H1 (cell line): ENCODE data around the gene PRG3. TPM values are rescaled to one million over a fixed set of nuclear protein-coding genes. Genes with fewer than 3 reads are reported as not detected.

Experiments used
- CTCF ChIA-PET: fragments of 300-600 bp; sonication (Branson Sonifier 250); formaldehyde crosslinking; loops from one replicate; lab custom pipeline; 2021; ENCODE audit not compliant: partially characterized antibody; lab: Charles Lee
- POLR2A ChIA-PET: fragments of 300-600 bp; sonication (Branson Sonifier 250); formaldehyde crosslinking; loops from one replicate; lab custom pipeline; 2021; ENCODE audit warnings: inconsistent platforms; ENCODE audit not compliant: partially characterized antibody; lab: Charles Lee
- DNase-seq, 2 experiments: peaks; one replicate each; pipeline versions ENCODE4 v3.0.0 to v3.0.0-alpha.2; 2010 to 2022; ENCODE audit warnings: low spot score in 2 of 2, low read depth in 1 of 2, mixed read lengths in 1 of 2
- FAIRE-seq: peaks from 2 replicates; lab custom pipeline; 2011; peaks lifted over from hg19 to GRCh38; lab: Jason Lieb, UNC
- H2AFZ ChIP-seq: 2 replicates; pipeline ENCODE4 v1.8.1; 2012; ENCODE audit warnings: low read length, inconsistent platforms
- H2AK5ac ChIP-seq: 2 replicates; pipeline ENCODE4 v1.6.1; 2013; ENCODE audit warnings: low read depth, low read length
- H2BK120ac ChIP-seq: replicated peaks from 2 replicates; pipeline ENCODE3; 2013; ENCODE audit warnings: low read depth, low read length, inconsistent platforms
- H2BK12ac ChIP-seq: 2 replicates; pipeline ENCODE4 v1.6.1; 2013; ENCODE audit warnings: low read depth, low read length
- H2BK15ac ChIP-seq: 2 replicates; pipeline ENCODE4 v1.6.1; 2013; ENCODE audit warnings: low read length
- H2BK20ac ChIP-seq: 2 replicates; pipeline ENCODE4 v1.6.1; 2013; ENCODE audit warnings: low read length
- H2BK5ac ChIP-seq: 2 replicates; pipeline ENCODE4 v1.6.1; 2013; ENCODE audit warnings: low read depth, low read length
- H3K14ac ChIP-seq: 2 replicates; pipeline ENCODE4 v1.6.1; 2013; ENCODE audit warnings: inconsistent platforms; ENCODE audit not compliant: insufficient read length
- H3K18ac ChIP-seq: 2 replicates; pipeline ENCODE4 v1.6.1; 2013; ENCODE audit warnings: low read length; ENCODE audit errors: extremely low read depth
- H3K23ac ChIP-seq: 2 replicates; pipeline ENCODE4 v1.6.1; 2013; ENCODE audit warnings: inconsistent platforms; ENCODE audit not compliant: insufficient read length
- H3K23me2 ChIP-seq: 2 replicates; pipeline ENCODE4 v1.6.1; 2013; ENCODE audit warnings: low read depth, low read length
- H3K27ac ChIP-seq: 2 replicates; pipeline ENCODE4 v1.6.1; 2011; ENCODE audit warnings: low read depth, low read length, inconsistent platforms
- H3K27me3 ChIP-seq, 4 experiments: replicated peaks in 1 of 4; 1 replicate in 1 of 4; 2 replicates in 3 of 4; pipeline versions ENCODE4 v1.6.1 to v1.8.1; 2011 to 2013; ENCODE audit warnings: low read length in 3 of 4, mild to moderate bottlenecking in 3 of 4, inconsistent platforms in 2 of 4, mixed read lengths in 2 of 4, moderate library complexity in 1 of 4; ENCODE audit not compliant: control insufficient read depth in 3 of 4, insufficient read depth in 3 of 4; ENCODE audit errors: extremely low read depth in 1 of 4
- H3K36me3 ChIP-seq, 4 experiments: 2 replicates each; pipeline versions ENCODE4 v1.6.1 to v1.8.1; 2011 to 2013; ENCODE audit warnings: mild to moderate bottlenecking in 4 of 4, low read length in 3 of 4, moderate library complexity in 2 of 4, control low read depth in 1 of 4, inconsistent platforms in 1 of 4; ENCODE audit not compliant: insufficient read depth in 4 of 4, control insufficient read depth in 2 of 4
- H3K4ac ChIP-seq: replicated peaks from 2 replicates; pipeline ENCODE3; 2013; ENCODE audit warnings: low read length, low read depth, mixed read lengths, inconsistent platforms; ENCODE audit not compliant: insufficient read length
- H3K4me1 ChIP-seq, 4 experiments: replicated peaks in 1 of 4; 1 replicate in 1 of 4; 2 replicates in 3 of 4; pipeline versions ENCODE4 v1.6.1 to v1.8.1; 2011 to 2013; ENCODE audit warnings: low read length in 3 of 4, inconsistent platforms in 2 of 4, mixed read lengths in 1 of 4; ENCODE audit not compliant: insufficient read depth in 4 of 4, control insufficient read depth in 3 of 4
- H3K4me2 ChIP-seq, 2 experiments: 2 replicates each; pipeline versions ENCODE4 v1.6.1 to v1.8.1; 2011 to 2013; ENCODE audit warnings: low read depth in 2 of 2, low read length in 2 of 2, control low read depth in 1 of 2, inconsistent platforms in 1 of 2, mild to moderate bottlenecking in 1 of 2; ENCODE audit not compliant: insufficient read depth in 1 of 2
- H3K4me3 ChIP-seq, 4 experiments: fragments of 200-600, 300-600 bp in 1 of 4; sonication (generic), shearing (Covaris generic), sonication (Bioruptor Twin) in 1 of 4; 2 replicates each; pipeline versions ENCODE4 v1.5.1 to v1.8.1; 2011 to 2016; ENCODE audit warnings: low read length in 4 of 4, low read depth in 3 of 4, control low read depth in 2 of 4, inconsistent platforms in 2 of 4, mild to moderate bottlenecking in 2 of 4, mixed read lengths in 1 of 4, moderate library complexity in 1 of 4; ENCODE audit not compliant: insufficient read depth in 2 of 4; ENCODE audit errors: extremely low read depth in 1 of 4
- H3K56ac ChIP-seq: replicated peaks from 2 replicates; pipeline ENCODE3; 2013; ENCODE audit warnings: low read depth, mild to moderate bottlenecking, mixed read lengths, low read length, inconsistent platforms; ENCODE audit not compliant: insufficient read length
- H3K79me1 ChIP-seq: 2 replicates; pipeline ENCODE4 v1.6.1; 2013; ENCODE audit warnings: low read depth, low read length, control low read depth
- H3K79me2 ChIP-seq, 2 experiments: 2 replicates each; pipeline versions ENCODE4 v1.6.1 to v1.8.1; 2012 to 2013; ENCODE audit warnings: low read length in 2 of 2, mild to moderate bottlenecking in 2 of 2, inconsistent platforms in 1 of 2; ENCODE audit not compliant: insufficient read depth in 2 of 2, control insufficient read depth in 1 of 2
- H3K9ac ChIP-seq, 4 experiments: replicated peaks in 1 of 4; 1 replicate in 1 of 4; 2 replicates in 3 of 4; pipeline versions ENCODE4 v1.6.1 to v1.8.1; 2011 to 2013; ENCODE audit warnings: low read depth in 3 of 4, low read length in 3 of 4, control low read depth in 2 of 4, mild to moderate bottlenecking in 2 of 4, moderate library complexity in 2 of 4, inconsistent platforms in 1 of 4; ENCODE audit errors: extremely low read depth in 1 of 4
- H3K9me3 ChIP-seq, 2 experiments: 2 replicates each; pipeline versions ENCODE4 v1.6.1 to v1.8.1; 2012 to 2013; ENCODE audit warnings: mild to moderate bottlenecking in 2 of 2, moderate library complexity in 2 of 2, control low read depth in 1 of 2, inconsistent platforms in 1 of 2, low read depth in 1 of 2, low read length in 1 of 2, mixed read lengths in 1 of 2; ENCODE audit not compliant: insufficient read depth in 2 of 2
- H4K20me1 ChIP-seq, 2 experiments: replicated peaks in 1 of 2; 2 replicates each; pipeline versions ENCODE3 to v1.8.1; 2011 to 2013; ENCODE audit warnings: inconsistent platforms in 2 of 2, low read length in 2 of 2, mild to moderate bottlenecking in 1 of 2; ENCODE audit not compliant: insufficient read depth in 2 of 2, control insufficient read depth in 1 of 2
- H4K5ac ChIP-seq: 2 replicates; pipeline ENCODE4 v1.6.1; 2013; ENCODE audit warnings: low read length, low read depth, mixed read lengths, inconsistent platforms; ENCODE audit not compliant: insufficient read length
- H4K8ac ChIP-seq: 2 replicates; pipeline ENCODE4 v1.8.0; 2013; ENCODE audit warnings: mild to moderate bottlenecking, moderate library complexity, low read length, inconsistent platforms; ENCODE audit not compliant: insufficient read depth; ENCODE audit errors: extremely low read depth
- H4K91ac ChIP-seq: replicated peaks from 2 replicates; pipeline ENCODE3; 2013; ENCODE audit warnings: low read length, mixed read lengths, inconsistent platforms; ENCODE audit not compliant: insufficient read length
- BACH1 ChIP-seq: IDR thresholded peaks from 2 replicates; pipeline ENCODE4 v1.6.1; 2012; ENCODE audit warnings: low read length, improper control_type of control experiment
- CTBP2 ChIP-seq: IDR thresholded peaks from 2 replicates; pipeline ENCODE4 v1.7.0; 2011; ENCODE audit warnings: borderline replicate concordance, mild to moderate bottlenecking, moderate library complexity, mixed read lengths, low read length; ENCODE audit not compliant: insufficient read depth, insufficient read length
- POLR2A ChIP-seq, 2 experiments: IDR thresholded peaks; 1 replicate in 1 of 2; 2 replicates in 1 of 2; pipeline ENCODE4 v1.6.1; 2011; ENCODE audit warnings: low read depth in 2 of 2, low read length in 2 of 2, mild to moderate bottlenecking in 2 of 2; ENCODE audit errors: control extremely low read depth in 1 of 2
- SP2 ChIP-seq: IDR thresholded peaks from 2 replicates; pipeline ENCODE4 v1.6.1; 2012; ENCODE audit warnings: mild to moderate bottlenecking, low read length, inconsistent platforms
- TAF1 ChIP-seq: IDR thresholded peaks from 2 replicates; pipeline ENCODE4 v1.6.1; 2011; ENCODE audit warnings: mild to moderate bottlenecking, low read depth, low read length
- TEAD4 ChIP-seq: IDR thresholded peaks from 2 replicates; pipeline ENCODE4 v1.6.1; 2012; ENCODE audit warnings: low read depth, low read length, inconsistent platforms, mixed read lengths
- ZNF274 ChIP-seq: IDR thresholded peaks from 2 replicates; pipeline ENCODE4 v1.7.0; 2012; ENCODE audit warnings: low read length, borderline replicate concordance; ENCODE audit errors: extremely low read depth
- WGBS, 2 experiments: shearing (Covaris generic) in 1 of 2; methylation state at CpG; one replicate each; pipeline versions ENCODE4 v1.1.6 to v1.1.7; 2013 to 2015; ENCODE audit warnings: low lambda C conversion rate in 2 of 2, mixed read lengths in 2 of 2, inconsistent platforms in 1 of 2, low coverage in 1 of 2, missing lambda C conversion rate in 1 of 2; ENCODE audit not compliant: insufficient replicate concordance in 2 of 2, insufficient coverage in 1 of 2, insufficient read length in 1 of 2; ENCODE audit errors: extremely low coverage in 1 of 2, missing lambda C conversion rate in 1 of 2; 5-methylcytosine and 5-hydroxymethylcytosine counted together
- polyA plus RNA-seq, 7 experiments: library from polyadenylated mRNA; depleted of rRNA in 3 of 7; stranded (reverse) in 5 of 7; unstranded in 2 of 7; fragments of >200 nt in 5 of 7; fragments of 200-250 nt in 2 of 7; gene quantifications; 1 replicate in 5 of 7; 2 replicates in 1 of 7; 4 replicates in 1 of 7; pipeline versions ENCODE4 v1.2.1 to v1.2.3, GENCODE V29; 2011 to 2013; ENCODE audit warnings: missing spikeins in 2 of 7, mixed read lengths in 2 of 7
- total RNA-seq: library from RNA; stranded (reverse); fragmentation: NEBNext Ultra II Directional; extraction: Animal tissue kit (Norgen Biotek cat#: 25700); gene quantifications from 2 replicates; pipeline ENCODE4 v1.2.1, GENCODE V29; 2021
- TF ChIP-seq, protein P1 (sequence below): IDR thresholded peaks from 2 replicates; pipeline ENCODE4 v1.6.1; 2012; ENCODE audit warnings: inconsistent platforms

Gene PRG3
- total and polyA plus RNA-seq, 2 of the 8 experiments (the other 6 are each of a cell fraction or from before 2014, with no cell fraction given): not detected

DNA sequence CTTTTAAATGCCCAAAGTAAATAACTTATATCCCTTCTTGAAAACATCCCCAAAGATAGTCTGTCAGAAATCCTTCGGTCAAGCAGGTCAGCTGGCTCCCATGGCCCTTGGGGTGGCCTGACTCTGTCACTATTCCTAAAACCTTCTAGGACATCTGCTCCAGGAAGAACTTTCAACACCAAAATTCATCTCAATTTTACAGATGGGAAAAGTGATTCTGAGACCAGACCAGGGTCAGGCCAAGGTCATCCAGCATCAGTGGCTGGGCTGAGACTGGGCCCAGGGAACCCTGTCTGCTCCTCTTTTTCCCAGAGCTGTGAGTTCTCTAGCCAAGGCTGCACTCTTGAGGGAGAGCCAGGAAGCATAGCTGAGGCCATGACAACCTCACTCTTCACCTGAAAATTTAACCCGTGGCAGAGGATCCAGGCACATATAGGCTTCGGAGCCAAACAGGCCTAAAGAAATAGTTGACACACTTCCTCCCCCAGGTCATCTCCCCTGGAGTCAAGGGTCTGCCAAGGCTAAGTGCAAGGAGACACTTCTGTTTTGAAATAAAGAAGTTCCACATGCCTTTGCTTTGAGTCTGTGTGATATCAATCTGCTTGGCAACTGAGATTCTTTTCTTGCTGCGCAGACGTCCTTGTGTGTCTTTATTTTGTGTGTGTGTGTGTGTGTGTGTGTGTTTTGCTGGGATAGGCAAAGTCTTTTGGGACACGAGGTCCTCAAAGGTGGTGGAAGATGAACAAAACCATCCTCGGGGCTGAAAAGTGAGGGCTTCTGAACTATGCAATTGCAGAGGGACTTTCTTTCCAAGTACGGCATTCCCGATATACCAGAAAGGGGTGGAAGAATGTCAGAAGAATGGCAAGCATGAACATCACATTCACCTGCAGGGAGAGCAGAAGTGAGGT is 26.3 kb upstream of the PRG3 start:
- no peak overlapping the region for H2BK5ac ChIP-seq
- TF ChIP-seq CTBP2: no peak
- no peak for TF ChIP-seq POLR2A (IDR thresholded peaks at IDR 0.05; ENCODE audit: control extremely low read depth in 1 of 2, low read depth in 2 of 2, low read length in 2 of 2)
- TF ChIP-seq, protein P1, sequence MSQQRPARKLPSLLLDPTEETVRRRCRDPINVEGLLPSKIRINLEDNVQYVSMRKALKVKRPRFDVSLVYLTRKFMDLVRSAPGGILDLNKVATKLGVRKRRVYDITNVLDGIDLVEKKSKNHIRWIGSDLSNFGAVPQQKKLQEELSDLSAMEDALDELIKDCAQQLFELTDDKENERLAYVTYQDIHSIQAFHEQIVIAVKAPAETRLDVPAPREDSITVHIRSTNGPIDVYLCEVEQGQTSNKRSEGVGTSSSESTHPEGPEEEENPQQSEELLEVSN: no peak
- TF ChIP-seq TAF1: no peak
- no peak for TF ChIP-seq SP2
- no peak for TF ChIP-seq BACH1
- no peak for TF ChIP-seq TEAD4
- no peak for TF ChIP-seq ZNF274
- TF ChIP-seq, all 59 proteins: peak for 0
- H4K5ac ChIP-seq: no peak overlapping the region
- no peak overlapping the region for H2AK5ac ChIP-seq
- H3K36me3 ChIP-seq: peaks cover 4 to 28% (median 19%) of the 10 kb centered on the region in 4 experiments; a peak in 6 of 8 replicates
- no peak overlapping the region for H3K27ac ChIP-seq
- H4K20me1 ChIP-seq: peaks cover 0 to 1% of the 10 kb centered on the region in 2 experiments
- no peak overlapping the region for H4K8ac ChIP-seq
- no peaks in the 10 kb centered on the region for H3K79me2 ChIP-seq
- H2BK15ac ChIP-seq: no peak overlapping the region
- H3K4me2 ChIP-seq: no peak overlapping the region
- H3K23ac ChIP-seq: no peak overlapping the region
- no peaks in the 10 kb centered on the region; the same call in 1 of the 2 replicates for H3K79me1 ChIP-seq
- no peak overlapping the region for H4K91ac ChIP-seq
- no peak overlapping the region for H3K14ac ChIP-seq
- H3K23me2 ChIP-seq: no peaks in the 10 kb centered on the region
- POLR2A ChIA-PET: interaction anchor here (0.8 to 1.8 kb wide), 4 partner anchors 12 to 242 kb away, joined by 3 to 5 read pairs (median 3); partner anchors contain the start of gene YPEL4
- WGBS, 2 experiments: 91% methylated on average over 9 of the region's 9 CpGs; no CpG with 5 or more reads in 1 of the 2 experiments
- H3K56ac ChIP-seq: no peak overlapping the region
- H3K18ac ChIP-seq: no peak overlapping the region
- H3K4me1 ChIP-seq: no peaks in the 10 kb centered on the region
- FAIRE-seq (no peak), DNase-seq (no peak)
- no peak overlapping the region for H2BK20ac ChIP-seq
- no peak overlapping the region for H3K9ac ChIP-seq
- no peak overlapping the region for H2AFZ ChIP-seq
- H3K4me3 ChIP-seq: no peak overlapping the region
- no peak overlapping the region for H2BK12ac ChIP-seq
- H3K9me3 ChIP-seq: no peaks in the 10 kb centered on the region
- H3K4ac ChIP-seq: no peak overlapping the region
- CTCF ChIA-PET: interaction anchor here (1.0 to 1.2 kb wide), 3 partner anchors 11 to 18 kb away, joined by 3 to 4 read pairs (median 3); no protein-coding TSS in a partner anchor
- no peak overlapping the region for H2BK120ac ChIP-seq
- no peaks in the 10 kb centered on the region for H3K27me3 ChIP-seq
